HG02884 (cell line): ENCODE measurements around the gene ZNF839.
"Not testable (repeated sequence)": the region's sequence is repeated elsewhere in the genome, so short reads cannot be mapped to it uniquely, and the experiment has no call there.

Experiments
- ATAC-seq: cut with Tn5 transposase; IDR thresholded peaks from one replicate; pipeline ENCODE4 v1.9.1; 2021; ENCODE audit warnings: mild to moderate bottlenecking, moderate library complexity; ENCODE audit not compliant: unreplicated experiment

ZNF839 gene

GRCh38 chr14:102314242-102315011 is 5.1 kb upstream of the ZNF839 start:
- peak; percentile 44 for ATAC-seq

- no peak for ATAC-seq
Observed at GRCh38 chr14:102315121-102315520, 4.4 kb upstream of the ZNF839 start.

GRCh38 chr14:102316338-102316742 is 3.2 kb upstream of the ZNF839 start:
- no peak for ATAC-seq

- ATAC-seq: peak; percentile 64
Observed at GRCh38 chr14:102316743-102317563, 2.6 kb upstream of the ZNF839 start.

- ATAC-seq: no peak
Observed at GRCh38 chr14:102317564-102318248, 1.8 kb upstream of the ZNF839 start.

- ATAC-seq: no peak
Observed at GRCh38 chr14:102318781-102319276, 717 bp upstream of the ZNF839 start.

GRCh38 chr14:102320033-102320660 is 601 bp downstream of the ZNF839 start:
- peak; percentile 18 for ATAC-seq

GRCh38 chr14:102320671-102321455 is 1.3 kb downstream of the ZNF839 start:
- ATAC-seq: no peak

GRCh38 chr14:102321456-102322422 is 2.2 kb downstream of the ZNF839 start:
- no peak for ATAC-seq

- no peak for ATAC-seq
Observed at GRCh38 chr14:102323102-102323501, 3.6 kb downstream of the ZNF839 start.

GRCh38 chr14:102325791-102326345 is 6.3 kb downstream of the ZNF839 start:
- ATAC-seq: no peak

- ATAC-seq: no peak
Observed at GRCh38 chr14:102326583-102326982, 7.0 kb downstream of the ZNF839 start.

- not testable (repeated sequence) for ATAC-seq
Observed at GRCh38 chr14:102329381-102329780, 9.8 kb downstream of the ZNF839 start.

- no peak for ATAC-seq
Observed at GRCh38 chr14:102330806-102331205, 11.3 kb downstream of the ZNF839 start.

- ATAC-seq: no peak
Observed at GRCh38 chr14:102333390-102333789, 13.8 kb downstream of the ZNF839 start.

- no peak for ATAC-seq
Observed at GRCh38 chr14:102333795-102334705, 14.5 kb downstream of the ZNF839 start.

- no peak for ATAC-seq
Observed at GRCh38 chr14:102335163-102335562, 15.6 kb downstream of the ZNF839 start.

GRCh38 chr14:102338724-102339123 is 19.2 kb downstream of the ZNF839 start:
- no peak for ATAC-seq
